ENCODE results near the gene PTTG1IP2. TPM values are rescaled to one million over a fixed set of nuclear protein-coding genes. Genes with fewer than 3 reads are reported as not detected.

Gene PTTG1IP2
- total RNA-seq, 1 experiment from 2014 or later = not detected

GRCh38 chr7:90518630-90519029 is 49.2 kb downstream of the PTTG1IP2 start:
- H3K9me3 Mint-ChIP-seq (ENCODE audit: low read depth, unreplicated experiment) = no peaks in the 10 kb centered on the region
- intact Hi-C loops (cut with micrococcal nuclease; ENCODE audit: unreplicated experiment) = no loop called here
- CTCF ChIA-PET = interaction anchor here (1.1 kb wide), 1 partner anchor 9 kb away, joined by 3 read pairs; no protein-coding TSS in a partner anchor
- no TSS peak for BruUV-seq (replicated peaks)
- no peaks in the 10 kb centered on the region for H3K27me3 Mint-ChIP-seq (ENCODE audit: unreplicated experiment)
- no peaks in the 10 kb centered on the region for H3K36me3 Mint-ChIP-seq (ENCODE audit: insufficient read depth, unreplicated experiment)
- TF ChIP-seq CTCF (IDR thresholded peaks at IDR 0.05; ENCODE audit: unreplicated experiment) = no peak
- no peaks in the 10 kb centered on the region for H3K4me1 Mint-ChIP-seq (ENCODE audit: low read depth, unreplicated experiment)
- no peak for DNase-seq
- no peak overlapping the region for H3K27ac Mint-ChIP-seq (ENCODE audit: unreplicated experiment)
- no peak overlapping the region for H3K4me3 Mint-ChIP-seq (ENCODE audit: low read depth, unreplicated experiment)

GRCh38 chr7:90520484-90520883 is 51.0 kb downstream of the PTTG1IP2 start:
- no TSS peak for BruUV-seq (replicated peaks)

GRCh38 chr7:90530263-90530662 is 60.8 kb downstream of the PTTG1IP2 start:
- Mint-ChIP-seq H3K27ac (ENCODE audit: unreplicated experiment) (no peak overlapping the region), H3K27me3 (ENCODE audit: unreplicated experiment) (no peaks in the 10 kb centered on the region), H3K4me1 (ENCODE audit: low read depth, unreplicated experiment) (no peaks in the 10 kb centered on the region), H3K4me3 (ENCODE audit: low read depth, unreplicated experiment) (no peak overlapping the region), H3K36me3 (ENCODE audit: insufficient read depth, unreplicated experiment) (no peaks in the 10 kb centered on the region), H3K9me3 (ENCODE audit: low read depth, unreplicated experiment) (no peaks in the 10 kb centered on the region)
- TF ChIP-seq CTCF (IDR thresholded peaks at IDR 0.05; ENCODE audit: unreplicated experiment) = no peak
- DNase-seq = no peak
- no TSS peak for BruUV-seq (replicated peaks)
- intact Hi-C loops (cut with micrococcal nuclease; ENCODE audit: unreplicated experiment) = no loop called here
- CTCF ChIA-PET = interaction anchor here (0.7 kb wide), 1 partner anchor 35 kb away, joined by 4 read pairs; no protein-coding TSS in a partner anchor

More at GRCh38 chr7:90520484-90520883, 51.0 kb downstream of the PTTG1IP2 start:
- intact Hi-C loops (cut with micrococcal nuclease; ENCODE audit: unreplicated experiment) = no loop called here
- no peak for DNase-seq
- TF ChIP-seq CTCF (IDR thresholded peaks at IDR 0.05; ENCODE audit: unreplicated experiment) = no peak
- Mint-ChIP-seq H3K4me1 (ENCODE audit: low read depth, unreplicated experiment) (no peaks in the 10 kb centered on the region), H3K4me3 (ENCODE audit: low read depth, unreplicated experiment) (no peak overlapping the region), H3K36me3 (ENCODE audit: insufficient read depth, unreplicated experiment) (no peaks in the 10 kb centered on the region), H3K9me3 (ENCODE audit: low read depth, unreplicated experiment) (no peaks in the 10 kb centered on the region), H3K27ac (ENCODE audit: unreplicated experiment) (no peak overlapping the region), H3K27me3 (ENCODE audit: unreplicated experiment) (no peaks in the 10 kb centered on the region)
- CTCF ChIA-PET = no interaction called here

GRCh38 chr7:90532231-90532929 is 62.9 kb downstream of the PTTG1IP2 start:
- no TSS peak for BruUV-seq (replicated peaks)
- DNase-seq = no peak
- Mint-ChIP-seq H3K27ac (ENCODE audit: unreplicated experiment) (no peak overlapping the region), H3K27me3 (ENCODE audit: unreplicated experiment) (no peaks in the 10 kb centered on the region), H3K4me1 (ENCODE audit: low read depth, unreplicated experiment) (no peaks in the 10 kb centered on the region), H3K9me3 (ENCODE audit: low read depth, unreplicated experiment) (no peaks in the 10 kb centered on the region), H3K36me3 (ENCODE audit: insufficient read depth, unreplicated experiment) (no peaks in the 10 kb centered on the region), H3K4me3 (ENCODE audit: low read depth, unreplicated experiment) (no peak overlapping the region)
- intact Hi-C loops (cut with micrococcal nuclease; ENCODE audit: unreplicated experiment) = no loop called here
- TF ChIP-seq CTCF (IDR thresholded peaks at IDR 0.05; ENCODE audit: unreplicated experiment) = no peak
- CTCF ChIA-PET = no interaction called here

Measured in Calu3 (cell line).